ENCODE results near the gene GPR84. TPM values are rescaled to one million over a fixed set of nuclear protein-coding genes. Genes with fewer than 3 reads are reported as not detected.

GPR84 gene
- total and polyA plus RNA-seq, 9 of the 15 experiments (the other 6 are each of a cell fraction or from before 2014, with no cell fraction given): 0.07 to 0.18 (median 0.11) TPM; not detected in 5

- TF ChIP-seq, protein P1, sequence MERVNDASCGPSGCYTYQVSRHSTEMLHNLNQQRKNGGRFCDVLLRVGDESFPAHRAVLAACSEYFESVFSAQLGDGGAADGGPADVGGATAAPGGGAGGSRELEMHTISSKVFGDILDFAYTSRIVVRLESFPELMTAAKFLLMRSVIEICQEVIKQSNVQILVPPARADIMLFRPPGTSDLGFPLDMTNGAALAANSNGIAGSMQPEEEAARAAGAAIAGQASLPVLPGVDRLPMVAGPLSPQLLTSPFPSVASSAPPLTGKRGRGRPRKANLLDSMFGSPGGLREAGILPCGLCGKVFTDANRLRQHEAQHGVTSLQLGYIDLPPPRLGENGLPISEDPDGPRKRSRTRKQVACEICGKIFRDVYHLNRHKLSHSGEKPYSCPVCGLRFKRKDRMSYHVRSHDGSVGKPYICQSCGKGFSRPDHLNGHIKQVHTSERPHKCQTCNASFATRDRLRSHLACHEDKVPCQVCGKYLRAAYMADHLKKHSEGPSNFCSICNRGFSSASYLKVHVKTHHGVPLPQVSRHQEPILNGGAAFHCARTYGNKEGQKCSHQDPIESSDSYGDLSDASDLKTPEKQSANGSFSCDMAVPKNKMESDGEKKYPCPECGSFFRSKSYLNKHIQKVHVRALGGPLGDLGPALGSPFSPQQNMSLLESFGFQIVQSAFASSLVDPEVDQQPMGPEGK (CRISPR knock-in tag; IDR thresholded peaks at IDR 0.05; ENCODE audit: borderline replicate concordance): no peak
- TF ChIP-seq HNRNPLL (IDR thresholded peaks at IDR 0.05; ENCODE audit: low read depth, low read length, poor library complexity, severe bottlenecking) (no peak), ETV6 (IDR thresholded peaks at IDR 0.05; ENCODE audit: borderline replicate concordance in 1 of 2, low read depth in 2 of 2, low read length in 1 of 2) (peak in 1 of 2 experiments; percentile 39; a peak in 1 of 4 replicates), ETV6 (CRISPR knock-in tag; IDR thresholded peaks at IDR 0.05; ENCODE audit: borderline replicate concordance) (no peak), NFRKB (IDR thresholded peaks at IDR 0.05; ENCODE audit: low read depth) (no peak), HOXB6 (CRISPR knock-in tag; IDR thresholded peaks at IDR 0.05; ENCODE audit: borderline replicate concordance) (no peak), SMARCB1 (IDR thresholded peaks at IDR 0.05; ENCODE audit: insufficient read length, low read depth) (no peak), ZNF668 (CRISPR knock-in tag; IDR thresholded peaks at IDR 0.05) (no peak), MYNN (IDR thresholded peaks at IDR 0.05) (no peak), MYNN (CRISPR knock-in tag; IDR thresholded peaks at IDR 0.05) (no peak), SAP30 (IDR thresholded peaks at IDR 0.05; ENCODE audit: borderline replicate concordance, insufficient read depth, low read depth, low read length, poor library complexity, severe bottlenecking) (no peak), IFI16 (CRISPR knock-in tag; IDR thresholded peaks at IDR 0.05) (no peak), RBM14 (IDR thresholded peaks at IDR 0.05; ENCODE audit: borderline replicate concordance, insufficient read depth, low read depth, low read length) (no peak), GATAD2A (IDR thresholded peaks at IDR 0.05) (no peak), DEAF1 (CRISPR knock-in tag; IDR thresholded peaks at IDR 0.05) (no peak), NCOA4 (IDR thresholded peaks at IDR 0.05; ENCODE audit: partially characterized antibody) (no peak), HDGF (IDR thresholded peaks at IDR 0.05) (no peak), CHD4 (IDR thresholded peaks at IDR 0.05; ENCODE audit: insufficient read depth, insufficient replicate concordance, low read depth, low read length, poor library complexity, severe bottlenecking) (no peak), GABPB2 (CRISPR knock-in tag; conservative IDR thresholded peaks at IDR 0.05) (no peak), ASH1L (IDR thresholded peaks at IDR 0.05; ENCODE audit: borderline replicate concordance, low read depth, partially characterized antibody) (no peak), HDAC1 (IDR thresholded peaks at IDR 0.05) (peak in 1 of 2 experiments; percentile 33; a peak in 1 of 4 replicates), HLTF (IDR thresholded peaks at IDR 0.05) (no peak)
- TF ChIP-seq, protein P2, sequence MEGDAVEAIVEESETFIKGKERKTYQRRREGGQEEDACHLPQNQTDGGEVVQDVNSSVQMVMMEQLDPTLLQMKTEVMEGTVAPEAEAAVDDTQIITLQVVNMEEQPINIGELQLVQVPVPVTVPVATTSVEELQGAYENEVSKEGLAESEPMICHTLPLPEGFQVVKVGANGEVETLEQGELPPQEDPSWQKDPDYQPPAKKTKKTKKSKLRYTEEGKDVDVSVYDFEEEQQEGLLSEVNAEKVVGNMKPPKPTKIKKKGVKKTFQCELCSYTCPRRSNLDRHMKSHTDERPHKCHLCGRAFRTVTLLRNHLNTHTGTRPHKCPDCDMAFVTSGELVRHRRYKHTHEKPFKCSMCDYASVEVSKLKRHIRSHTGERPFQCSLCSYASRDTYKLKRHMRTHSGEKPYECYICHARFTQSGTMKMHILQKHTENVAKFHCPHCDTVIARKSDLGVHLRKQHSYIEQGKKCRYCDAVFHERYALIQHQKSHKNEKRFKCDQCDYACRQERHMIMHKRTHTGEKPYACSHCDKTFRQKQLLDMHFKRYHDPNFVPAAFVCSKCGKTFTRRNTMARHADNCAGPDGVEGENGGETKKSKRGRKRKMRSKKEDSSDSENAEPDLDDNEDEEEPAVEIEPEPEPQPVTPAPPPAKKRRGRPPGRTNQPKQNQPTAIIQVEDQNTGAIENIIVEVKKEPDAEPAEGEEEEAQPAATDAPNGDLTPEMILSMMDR (IDR thresholded peaks at IDR 0.05 in 2 of 3, conservative IDR thresholded peaks at IDR 0.05 in 1 of 3; ENCODE audit: insufficient read depth in 2 of 3, low read depth in 1 of 3, low read length in 3 of 3): peak in 2 of 3 experiments; percentile 52 to 55; a peak in 4 of 6 replicates
Measured at GRCh38 chr12:54390668-54391551, 26.6 kb upstream of the GPR84 start (continued).

All from K562 (cell line).